ENCODE measurements around the gene VAPB.

VAPB gene

GRCh38 chr20:58378704-58379103 is 10.3 kb upstream of the VAPB start:
- no peak for DNase-seq

- DNase-seq, result no peak
Measured at GRCh38 chr20:58381627-58382026, 7.4 kb upstream of the VAPB start.

GRCh38 chr20:58382096-58382495 is 6.9 kb upstream of the VAPB start:
- no peak for DNase-seq

- no peak for DNase-seq
Measured at GRCh38 chr20:58384821-58385220, 4.2 kb upstream of the VAPB start.

GRCh38 chr20:58388028-58388601 is 914 bp upstream of the VAPB start:
- DNase-seq, result no peak

GRCh38 chr20:58389324-58389967 is 417 bp downstream of the VAPB start:
- DNase-seq, result no peak

GRCh38 chr20:58389968-58390658 is 1.1 kb downstream of the VAPB start:
- no peak for DNase-seq

- no peak for DNase-seq
Measured at GRCh38 chr20:58390659-58391035, 1.6 kb downstream of the VAPB start.

GRCh38 chr20:58392286-58392685 is 3.3 kb downstream of the VAPB start:
- no peak for DNase-seq

- DNase-seq, result no peak
Measured at GRCh38 chr20:58393299-58393698, 4.3 kb downstream of the VAPB start.

- DNase-seq, result no peak
Measured at GRCh38 chr20:58394801-58395200, 5.8 kb downstream of the VAPB start.

- DNase-seq, result no peak
Measured at GRCh38 chr20:58395604-58396003, 6.6 kb downstream of the VAPB start.

GRCh38 chr20:58397429-58397828 is 8.4 kb downstream of the VAPB start:
- DNase-seq, result no peak

GRCh38 chr20:58398254-58398653 is 9.2 kb downstream of the VAPB start:
- DNase-seq, result no peak

- DNase-seq, result no peak
Measured at GRCh38 chr20:58399926-58400325, 10.9 kb downstream of the VAPB start.

GRCh38 chr20:58401162-58401561 is 12.1 kb downstream of the VAPB start:
- DNase-seq, result no peak

- DNase-seq, result no peak
Measured at GRCh38 chr20:58402305-58402704, 13.3 kb downstream of the VAPB start.

- DNase-seq, result no peak
Measured at GRCh38 chr20:58402827-58403226, 13.8 kb downstream of the VAPB start.

GRCh38 chr20:58403272-58403671 is 14.2 kb downstream of the VAPB start:
- DNase-seq, result no peak

GRCh38 chr20:58405504-58406291 is 16.7 kb downstream of the VAPB start:
- DNase-seq, result no peak

- no peak for DNase-seq
Measured at GRCh38 chr20:58406422-58407001, 17.5 kb downstream of the VAPB start.

GRCh38 chr20:58407201-58407873 is 18.3 kb downstream of the VAPB start:
- no peak for DNase-seq

Data from activated T-cell treated with anti-CD3 and anti-CD28 coated beads for 4 hours (primary cell).